DOHH2 (cell line): ENCODE data around the gene PRPH.
"Not testable (repeated sequence)": the region's sequence is repeated elsewhere in the genome, so short reads cannot be mapped to it uniquely, and the experiment has no call there.

Experiments used
- H3F3A ChIP-seq: fragments of 200-600 bp; sonication (generic), shearing (Covaris generic); 2 replicates; pipeline ENCODE4 v1.6.0; 2016; ENCODE audit warnings: antibody characterized with exemption, mild to moderate bottlenecking; ENCODE audit not compliant: control insufficient read depth, insufficient read depth
- H3K27ac ChIP-seq: fragments of 200-600 bp; sonication (generic); 2 replicates; pipeline ENCODE4 v1.5.1; 2014; ENCODE audit warnings: low read depth, mild to moderate bottlenecking, low read length, moderate library complexity
- H3K27me3 ChIP-seq: fragments of 200-600 bp; sonication (generic); 2 replicates; pipeline ENCODE4 v1.6.1; 2014; ENCODE audit warnings: mild to moderate bottlenecking, low read length, mixed read lengths; ENCODE audit not compliant: control insufficient read depth
- H3K36me3 ChIP-seq: fragments of 200-600 bp; sonication (generic); 2 replicates; pipeline ENCODE4 v1.6.1; 2014; ENCODE audit warnings: mild to moderate bottlenecking, low read length, moderate library complexity, mixed read lengths; ENCODE audit not compliant: control insufficient read depth
- H3K4me1 ChIP-seq: fragments of 200-600 bp; sonication (generic); 2 replicates; pipeline ENCODE4 v1.6.1; 2014; ENCODE audit warnings: mild to moderate bottlenecking, low read length, mixed read lengths; ENCODE audit not compliant: control insufficient read depth
- H3K4me2 ChIP-seq: fragments of 200-600 bp; sonication (generic); 2 replicates; pipeline ENCODE4 v1.6.0; 2014; ENCODE audit warnings: mild to moderate bottlenecking, low read length, moderate library complexity
- H3K4me3 ChIP-seq: fragments of 200-600 bp; sonication (generic); 2 replicates; pipeline ENCODE4 v1.5.1; 2014; ENCODE audit warnings: mild to moderate bottlenecking, low read length, mixed read lengths
- H3K79me2 ChIP-seq: fragments of 200-600 bp; sonication (generic); 2 replicates; pipeline ENCODE4 v1.6.1; 2014; ENCODE audit warnings: mild to moderate bottlenecking, low read length, mixed read lengths; ENCODE audit not compliant: control insufficient read depth
- H3K9me2 ChIP-seq: fragments of 200-600 bp; sonication (generic); replicated peaks from 2 replicates; pipeline ENCODE4 v1.6.1; 2014; ENCODE audit warnings: mild to moderate bottlenecking, low read length, mixed read lengths; ENCODE audit not compliant: control insufficient read depth
- H3K9me3 ChIP-seq: fragments of 200-600 bp; sonication (generic); 2 replicates; pipeline ENCODE4 v1.6.1; 2014; ENCODE audit warnings: antibody characterized with exemption, low read length, mixed read lengths; ENCODE audit not compliant: control insufficient read depth, insufficient read depth
- H4K20me1 ChIP-seq: fragments of 200-600 bp; sonication (generic); 2 replicates; pipeline ENCODE4 v1.6.0; 2014; ENCODE audit warnings: low read depth, mild to moderate bottlenecking, antibody characterized with exemption, low read length, moderate library complexity; ENCODE audit not compliant: control insufficient read depth, insufficient read depth
- CTCF ChIP-seq: fragments of 200-600 bp; sonication (generic); IDR thresholded peaks from one replicate; pipeline ENCODE4 v1.5.1; 2014; ENCODE audit warnings: antibody characterized with exemption, mild to moderate bottlenecking, low read depth, low read length; ENCODE audit not compliant: poor library complexity, severe bottlenecking
- EZH2phosphoT487 ChIP-seq: fragments of 200-600 bp; sonication (generic); IDR thresholded peaks from 2 replicates; pipeline ENCODE4 v1.6.1; 2017; ENCODE audit warnings: borderline replicate concordance, mild to moderate bottlenecking, antibody characterized with exemption, low read length, moderate library complexity, mixed read lengths

The PRPH gene

GRCh38 chr12:49255857-49256637 is 38.9 kb upstream of the PRPH start:
- Histone ChIP-seq H3K36me3 (no peaks in the 10 kb centered on the region), H3K27ac (no peak overlapping the region), H3K4me2 (no peak overlapping the region), H3F3A (peaks cover 4% of the 10 kb centered on the region; the same call in 1 of the 2 replicates), H4K20me1 (no peaks in the 10 kb centered on the region), H3K9me2 (no peaks in the 10 kb centered on the region), H3K79me2 (no peaks in the 10 kb centered on the region), H3K4me3 (no peak overlapping the region), H3K27me3 (no peaks in the 10 kb centered on the region), H3K9me3 (no peaks in the 10 kb centered on the region), H3K4me1 (peaks cover 11% of the 10 kb centered on the region; the same call in 1 of the 2 replicates)
- no peak for TF ChIP-seq CTCF
- TF ChIP-seq EZH2phosphoT487: no peak

- not testable (repeated sequence) for H3K9me2 ChIP-seq, H3K9me3 ChIP-seq, H3K79me2 ChIP-seq, H3K27me3 ChIP-seq, H3K4me3 ChIP-seq, H3F3A ChIP-seq, H3K27ac ChIP-seq, H3K36me3 ChIP-seq, H4K20me1 ChIP-seq, H3K4me2 ChIP-seq
- peaks cover 15% of the 10 kb centered on the region for H3K4me1 ChIP-seq
These were observed 37.3 kb upstream of the PRPH start for GRCh38 chr12:49257508-49258184.

GRCh38 chr12:49259452-49259851 is 35.5 kb upstream of the PRPH start:
- H3K27me3 ChIP-seq: no peaks in the 10 kb centered on the region
- no peaks in the 10 kb centered on the region for H3K9me3 ChIP-seq
- H3K4me1 ChIP-seq: peaks cover 25% of the 10 kb centered on the region
- H3K9me2 ChIP-seq: no peaks in the 10 kb centered on the region
- no peak overlapping the region for H3K4me3 ChIP-seq
- no peaks in the 10 kb centered on the region for H4K20me1 ChIP-seq
- no peak overlapping the region for H3K4me2 ChIP-seq
- no peak overlapping the region for H3K27ac ChIP-seq
- H3K36me3 ChIP-seq: peaks cover 3% of the 10 kb centered on the region; the same call in 1 of the 2 replicates
- H3K79me2 ChIP-seq: peaks cover 19% of the 10 kb centered on the region
- TF ChIP-seq CTCF (no peak), EZH2phosphoT487 (no peak)
- H3F3A ChIP-seq: peaks cover 5% of the 10 kb centered on the region

GRCh38 chr12:49260166-49260565 is 34.8 kb upstream of the PRPH start:
- Histone ChIP-seq H3K27me3 (no peaks in the 10 kb centered on the region), H3K79me2 (peaks cover 22% of the 10 kb centered on the region), H4K20me1 (no peaks in the 10 kb centered on the region), H3K4me2 (no peak overlapping the region), H3K4me1 (peaks cover 22% of the 10 kb centered on the region), H3K9me3 (no peaks in the 10 kb centered on the region), H3K4me3 (no peak overlapping the region), H3F3A (peaks cover 5% of the 10 kb centered on the region), H3K9me2 (no peaks in the 10 kb centered on the region), H3K36me3 (peaks cover 6% of the 10 kb centered on the region), H3K27ac (no peak overlapping the region)
- TF ChIP-seq CTCF (no peak), EZH2phosphoT487 (no peak)
